HG03565 (cell line): ENCODE data around the gene GRB14.
"Not testable (repeated sequence)": the region's sequence is repeated elsewhere in the genome, so short reads cannot be mapped to it uniquely, and the experiment has no call there.

ENCODE experiments used
- ATAC-seq: cut with Tn5 transposase; IDR thresholded peaks from one replicate; pipeline ENCODE4 v1.9.1; 2021; ENCODE audit warnings: mild to moderate bottlenecking, moderate library complexity; ENCODE audit not compliant: unreplicated experiment

The GRB14 gene

DNA sequence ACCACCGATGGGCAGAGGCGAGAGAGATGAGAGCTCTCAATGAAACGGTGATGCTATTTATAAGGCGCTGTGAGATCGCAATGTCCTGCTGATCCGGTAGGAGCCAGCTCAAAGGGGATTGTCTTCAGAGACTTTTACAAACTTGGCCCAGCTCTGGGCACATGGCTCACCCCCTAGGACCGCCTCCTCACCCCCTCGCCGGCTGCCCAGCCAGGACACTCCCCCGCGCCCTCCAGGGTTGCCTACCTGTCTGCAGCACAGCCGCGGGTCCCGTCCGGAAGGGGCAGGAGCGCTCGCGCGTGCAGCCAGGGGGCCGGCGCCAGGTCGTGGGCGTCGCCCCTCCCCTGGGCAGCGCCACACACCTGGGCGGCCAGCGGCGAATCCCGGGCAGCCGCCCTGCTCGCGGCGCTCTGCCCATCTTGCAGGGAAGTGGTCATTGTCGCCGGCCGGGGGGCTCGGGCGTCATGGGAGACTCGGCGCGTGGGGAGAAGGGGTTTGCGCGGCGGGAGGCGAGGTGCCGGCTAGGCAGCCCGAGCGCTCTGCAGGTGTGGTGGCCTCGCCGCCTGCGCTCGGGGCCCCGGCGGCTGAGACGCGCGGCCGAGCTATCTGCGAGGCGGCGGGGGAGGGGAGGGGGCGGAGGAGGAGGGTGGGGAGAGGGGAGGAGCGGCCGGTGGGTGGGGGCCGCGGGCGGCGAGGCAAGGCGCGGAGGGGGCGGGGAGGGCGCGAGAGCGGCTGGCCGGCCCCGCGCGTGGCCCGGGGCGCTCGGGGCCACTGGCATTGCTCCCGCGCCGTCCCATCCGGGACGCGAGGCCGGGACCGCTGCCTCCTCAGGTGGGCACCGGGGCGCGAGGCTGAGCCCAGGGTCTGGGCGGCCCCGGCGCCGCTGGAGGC, at the start of gene GRB14:
Gene GRB14 (minus strand): TSS at position 610 of the 891 bp plus-strand sequence. CDS start 173 bp downstream, at position 437.
- no peak for ATAC-seq

DNA sequence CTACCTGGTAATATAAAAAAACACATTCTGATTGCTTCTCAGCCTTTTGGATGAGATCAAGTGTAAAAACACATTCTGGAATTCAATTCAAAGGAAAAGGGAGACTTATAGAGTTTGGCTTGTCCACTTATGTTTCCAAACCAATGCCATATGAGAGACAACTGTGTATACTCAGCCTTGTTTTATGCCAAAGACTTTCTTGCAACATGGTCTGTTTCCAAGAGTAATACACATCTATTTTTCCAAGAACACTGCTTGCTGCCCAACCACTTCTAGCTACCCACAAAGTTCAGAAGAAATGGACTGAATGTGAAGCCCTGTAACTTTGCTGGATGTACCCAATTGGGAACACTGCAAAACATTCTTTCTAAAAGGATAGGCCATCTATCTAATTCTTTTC, 48.0 kb upstream of the GRB14 start:
- no peak for ATAC-seq

DNA sequence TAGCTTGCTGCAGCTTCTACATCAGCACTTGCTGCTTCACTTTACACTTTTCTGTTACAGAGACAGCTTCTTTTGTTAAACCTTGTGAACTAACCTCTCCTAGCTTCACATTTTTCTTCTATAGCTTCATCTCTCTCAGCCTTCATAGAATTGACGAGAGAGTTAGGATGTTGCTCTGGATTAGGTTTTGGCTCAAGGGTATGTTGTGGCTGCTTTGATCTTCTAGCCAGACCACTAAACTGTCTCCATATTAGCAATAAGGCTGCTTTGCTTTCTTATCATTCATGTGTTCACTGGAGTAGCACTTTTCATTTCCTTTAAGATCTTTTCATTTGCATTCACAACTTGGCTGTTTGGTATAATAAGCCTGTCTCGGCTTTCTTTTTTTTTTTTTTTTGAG, 46.3 kb upstream of the GRB14 start:
- ATAC-seq, result no peak

DNA sequence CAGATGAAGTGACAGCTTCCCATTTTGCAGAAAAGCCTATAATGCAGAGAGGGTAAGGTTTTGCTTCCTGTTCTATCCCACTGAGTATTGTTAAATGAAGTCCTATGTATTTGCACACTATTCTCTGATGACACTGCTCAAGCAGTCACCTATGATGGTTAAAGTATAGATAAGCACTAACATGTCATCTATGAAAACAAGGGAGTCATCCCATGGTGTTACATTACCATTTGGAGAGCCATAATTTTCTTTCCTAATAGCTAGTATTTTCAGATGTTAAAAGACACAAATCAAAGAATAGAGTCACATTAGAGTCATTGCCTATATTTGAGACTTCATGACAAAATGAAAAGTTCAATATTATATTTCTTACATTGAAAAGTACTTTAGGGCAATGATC, 42.8 kb upstream of the GRB14 start:
- ATAC-seq, result no peak

DNA sequence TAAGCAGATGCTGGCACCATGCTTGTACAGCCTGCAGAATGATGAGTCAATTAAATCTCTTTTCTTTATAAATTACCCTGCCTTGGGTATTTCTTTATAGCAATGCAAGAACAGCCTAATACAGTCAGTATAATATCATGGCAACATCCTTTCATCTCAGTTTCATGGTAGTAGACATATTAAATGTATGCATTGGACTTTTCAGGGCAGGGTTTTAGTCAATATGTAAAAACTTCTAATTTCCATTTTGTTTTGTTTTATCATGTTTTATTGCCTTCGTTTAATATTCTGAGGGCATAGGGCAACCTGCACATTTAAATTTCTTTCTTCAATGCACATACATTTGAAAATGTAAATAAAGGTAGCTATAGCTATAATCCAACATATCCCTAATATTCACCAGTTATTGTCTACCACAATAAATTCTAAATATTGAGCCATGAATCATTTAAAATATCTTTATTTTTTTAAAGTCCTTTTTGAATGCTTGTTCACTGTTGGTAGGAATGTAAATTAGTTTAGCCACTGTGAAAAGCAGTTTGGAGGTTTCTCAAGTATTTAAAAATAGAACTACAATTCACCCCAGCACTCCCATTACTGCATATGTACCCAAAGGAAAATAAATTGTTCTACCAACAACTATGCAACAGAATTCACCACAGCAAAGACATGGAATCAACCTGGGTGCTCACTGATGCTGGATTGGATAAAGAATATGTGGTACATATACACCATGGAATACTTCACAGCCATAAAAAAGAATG, 41.8 kb upstream of the GRB14 start:
- ATAC-seq, result no peak

DNA sequence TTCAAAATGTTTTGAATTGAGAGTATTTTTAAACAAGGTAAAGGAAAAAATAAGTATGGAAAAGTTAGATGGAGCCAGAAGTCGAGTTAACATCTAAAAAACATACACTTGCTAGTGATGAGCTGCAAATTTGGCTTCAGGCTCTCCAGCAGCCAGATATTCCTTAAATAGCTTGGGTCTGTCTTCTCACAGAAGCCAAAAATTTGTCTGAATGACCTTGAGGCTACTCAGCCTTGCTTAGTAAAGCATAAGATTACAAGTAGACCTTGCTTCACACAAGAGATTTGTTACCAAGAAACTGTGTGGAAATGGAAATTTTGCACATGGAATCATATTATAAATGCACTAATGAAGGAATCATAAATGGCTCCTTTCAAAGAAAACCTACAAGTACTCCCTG, 40.8 kb upstream of the GRB14 start:
- no peak for ATAC-seq

DNA sequence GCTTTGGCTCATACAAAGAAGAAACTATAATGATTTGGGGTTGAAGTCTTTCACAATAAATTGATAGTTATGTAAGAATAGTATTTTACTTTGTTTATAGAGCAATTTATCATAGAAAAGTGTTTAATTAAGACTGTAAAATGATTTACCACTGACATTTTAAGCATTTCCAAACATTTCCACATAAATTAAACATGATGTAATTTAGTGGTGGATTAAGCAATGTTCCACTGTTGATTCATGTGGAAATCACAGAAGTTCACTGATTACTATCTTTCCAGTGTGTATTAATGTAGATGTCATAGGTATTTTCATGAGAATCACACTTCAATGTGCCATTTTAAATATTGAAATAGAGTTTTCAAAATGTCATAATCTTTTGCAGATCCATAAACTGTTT, 40.1 kb upstream of the GRB14 start:
- ATAC-seq, result no peak

DNA sequence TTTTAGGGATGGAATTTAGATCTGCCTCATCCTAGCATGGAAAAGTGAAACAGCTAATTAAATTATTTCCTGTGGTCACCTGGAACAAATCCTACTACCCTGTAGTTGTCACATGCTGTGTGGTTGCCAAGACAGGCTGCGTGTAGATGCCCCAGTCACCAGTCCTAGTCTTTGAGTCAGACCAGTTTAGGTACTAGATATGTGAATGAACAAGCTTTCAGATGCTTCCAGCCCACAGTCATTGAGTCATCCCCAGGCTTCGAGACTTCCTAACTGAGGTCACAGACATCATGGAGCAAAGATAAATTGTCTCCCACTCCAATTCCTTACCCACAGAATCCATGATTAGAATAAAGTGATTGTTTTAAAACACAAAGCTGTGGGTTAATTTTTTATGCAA, 35.8 kb upstream of the GRB14 start:
- no peak for ATAC-seq

DNA sequence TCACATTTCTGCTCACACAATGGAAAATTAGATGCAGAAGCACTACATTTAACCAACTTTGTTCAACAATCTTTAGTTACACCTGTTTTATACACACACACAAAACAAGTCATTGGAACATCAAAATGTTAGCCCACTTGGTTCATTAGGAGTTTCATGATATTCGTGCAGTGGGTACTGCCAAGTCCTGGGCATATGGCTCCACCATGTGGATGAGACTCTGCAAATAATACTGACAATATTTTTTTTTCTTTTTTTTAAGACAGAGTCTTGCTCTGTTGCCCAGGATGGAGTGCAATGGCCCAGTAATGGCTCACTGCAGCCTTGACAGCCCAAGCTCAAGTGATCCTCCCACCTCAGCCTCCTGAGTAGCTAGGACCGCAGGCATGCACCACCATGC, 34.5 kb upstream of the GRB14 start:
- no peak for ATAC-seq

DNA sequence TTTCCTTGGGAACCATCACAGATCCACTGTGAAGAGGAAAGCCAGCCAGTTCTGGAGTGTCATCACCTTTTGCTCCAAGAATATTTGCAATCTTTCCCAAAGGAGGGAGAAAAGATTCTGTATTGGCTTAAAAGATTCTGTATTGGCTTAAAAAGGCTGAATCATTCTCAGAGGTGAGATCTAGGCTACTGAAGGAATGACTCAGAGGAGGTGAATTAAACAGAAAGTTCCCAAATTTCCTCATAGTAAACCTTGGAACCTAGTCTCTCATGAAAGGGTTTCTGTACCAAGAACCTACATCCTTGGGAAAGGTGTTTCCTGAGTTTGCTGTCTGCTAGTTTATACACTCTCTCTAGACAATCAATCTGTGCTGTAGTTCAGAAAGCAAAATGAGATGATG, 34.1 kb upstream of the GRB14 start:
- ATAC-seq, result no peak

DNA sequence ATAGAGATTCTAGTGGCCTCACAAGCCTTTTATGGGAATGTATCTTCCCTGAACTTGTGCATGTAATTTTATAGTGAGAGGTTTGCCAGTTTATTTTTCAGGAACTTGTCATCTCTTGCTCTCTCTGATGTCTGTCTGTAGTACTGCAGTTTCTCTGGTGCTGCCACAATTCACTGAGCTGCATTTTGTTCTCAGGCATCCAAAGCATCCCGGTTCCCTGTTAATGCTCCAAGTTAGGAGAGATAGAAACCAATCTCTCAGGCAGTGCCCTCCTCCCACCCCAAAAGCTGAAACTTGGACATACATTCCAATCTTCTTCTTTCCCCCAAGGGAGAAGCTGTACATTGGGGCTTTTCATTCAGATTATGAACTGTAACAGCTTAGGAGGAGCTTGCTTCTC, 30.1 kb upstream of the GRB14 start:
- no peak for ATAC-seq

DNA sequence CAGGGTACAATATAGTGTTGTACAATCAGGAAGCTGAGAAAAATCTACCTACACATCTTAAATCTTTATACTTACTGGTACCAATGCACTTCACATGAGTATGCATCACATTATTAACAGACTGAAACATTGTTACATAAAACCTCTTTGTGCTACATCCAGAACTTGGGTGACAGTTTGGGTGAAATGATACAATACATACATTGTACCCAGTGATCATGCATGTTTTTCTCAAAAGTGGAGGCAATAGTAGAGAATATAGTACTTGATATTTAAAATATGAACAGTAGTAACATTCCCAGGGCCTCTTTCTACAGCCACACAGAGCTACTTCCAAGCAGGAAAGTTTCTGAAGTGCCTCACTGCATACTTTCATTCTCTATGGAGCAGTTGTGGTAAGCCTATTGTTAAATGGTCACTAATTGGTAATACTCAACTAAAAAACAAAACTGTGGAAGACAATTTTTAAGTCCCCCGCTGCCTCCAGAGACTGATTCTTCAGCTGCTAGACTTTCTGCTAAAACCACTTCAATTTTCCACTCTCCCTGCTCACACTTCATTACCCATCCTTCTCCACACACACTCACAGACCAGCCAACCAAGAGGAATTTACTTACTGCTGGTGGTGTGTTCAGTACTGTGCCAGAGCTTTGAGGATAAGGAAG, 22.9 kb upstream of the GRB14 start:
- no peak for ATAC-seq

DNA sequence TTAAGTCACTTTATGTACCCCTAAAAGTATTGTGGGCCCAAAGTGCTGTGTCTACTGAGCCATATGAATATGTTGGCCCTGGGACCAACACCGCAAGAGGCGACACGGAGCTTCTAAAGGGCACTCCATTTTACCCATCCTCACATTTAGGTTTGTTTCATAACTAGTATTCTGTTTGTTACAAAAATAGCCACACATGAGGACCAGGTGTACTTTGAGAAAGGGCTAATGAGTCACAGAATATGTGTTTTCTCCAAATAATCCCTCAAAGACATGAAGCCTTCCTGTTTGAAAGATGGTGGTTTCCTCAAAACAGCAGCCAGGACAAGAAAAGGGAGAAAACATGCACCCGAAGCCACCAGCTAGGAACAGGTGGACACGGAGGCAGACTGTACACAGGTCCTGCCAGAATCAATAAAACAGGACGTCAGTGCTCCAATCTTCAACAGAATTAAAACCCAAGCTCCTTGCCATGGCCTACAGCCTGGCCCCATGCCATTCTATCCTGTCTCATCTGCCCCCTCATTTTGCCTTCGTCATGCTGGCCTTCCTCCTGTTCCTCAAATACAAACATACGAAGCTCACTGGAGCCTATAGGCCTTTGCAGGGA, 21.8 kb upstream of the GRB14 start:
- no peak for ATAC-seq

DNA sequence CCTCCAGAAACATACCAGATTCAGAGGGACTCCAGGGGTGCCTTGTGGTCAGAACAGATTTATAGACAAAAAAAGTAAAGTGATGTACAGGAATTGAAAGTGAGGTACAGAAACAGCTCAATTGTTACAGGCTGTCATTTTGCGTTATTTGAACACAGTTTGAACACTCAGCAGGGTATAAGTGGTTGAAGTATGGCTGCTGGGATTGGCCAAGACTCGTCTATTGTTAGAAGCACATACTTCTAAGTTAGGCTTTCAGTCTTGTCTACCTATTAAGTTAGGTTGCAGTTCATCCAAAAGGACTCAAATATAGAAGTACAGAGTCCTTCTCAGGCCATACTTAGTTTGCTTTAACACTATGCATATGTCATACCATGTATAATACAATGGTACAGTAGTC, 21.0 kb upstream of the GRB14 start:
- ATAC-seq, result no peak

DNA sequence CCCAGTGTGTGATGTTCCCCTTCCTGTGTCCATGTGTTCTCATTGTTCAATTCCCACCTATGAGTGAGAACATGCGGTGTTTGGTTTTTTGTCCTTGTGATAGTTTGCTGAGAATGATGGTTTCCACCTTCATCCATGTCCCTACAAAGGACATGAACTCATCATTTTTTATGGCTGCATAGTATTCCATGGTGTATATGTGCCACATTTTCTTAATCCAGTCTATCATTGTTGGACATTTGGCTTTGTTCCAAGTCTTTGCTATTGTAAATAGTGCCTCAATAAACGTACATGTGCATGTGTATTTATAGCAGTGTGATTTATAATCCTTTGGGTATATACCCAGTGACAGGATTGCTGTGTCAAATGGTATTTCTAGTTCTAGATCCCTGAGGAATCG, 7.0 kb upstream of the GRB14 start:
- not testable (repeated sequence) for ATAC-seq

DNA sequence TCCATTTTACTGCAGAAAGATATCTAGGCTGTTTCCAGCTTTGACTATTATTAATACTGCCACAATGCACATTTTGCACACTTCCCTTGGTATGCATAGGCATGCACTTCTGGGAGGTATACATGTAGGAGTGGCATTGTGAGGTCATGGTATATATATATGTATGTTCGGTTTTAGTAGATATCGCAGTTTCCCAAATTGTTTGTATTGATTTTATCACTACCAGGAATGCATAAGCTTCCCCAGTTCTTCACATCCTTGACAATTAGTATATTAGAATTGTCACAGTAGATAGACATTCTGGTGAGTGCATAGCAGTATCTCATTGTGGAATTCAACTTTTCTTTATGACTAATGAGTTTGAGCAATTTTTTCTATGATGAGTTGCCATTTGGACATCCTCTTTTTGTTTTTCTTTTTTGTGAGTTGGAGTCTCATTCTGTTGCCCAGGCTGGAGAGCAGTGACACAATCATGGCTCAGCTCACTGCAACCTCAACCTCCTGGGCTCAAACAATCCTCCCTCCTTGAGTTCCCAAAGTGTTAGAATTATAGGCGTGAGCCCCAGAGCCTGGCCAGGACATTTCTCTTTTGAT, 4.2 kb upstream of the GRB14 start:
- ATAC-seq, result no peak

DNA sequence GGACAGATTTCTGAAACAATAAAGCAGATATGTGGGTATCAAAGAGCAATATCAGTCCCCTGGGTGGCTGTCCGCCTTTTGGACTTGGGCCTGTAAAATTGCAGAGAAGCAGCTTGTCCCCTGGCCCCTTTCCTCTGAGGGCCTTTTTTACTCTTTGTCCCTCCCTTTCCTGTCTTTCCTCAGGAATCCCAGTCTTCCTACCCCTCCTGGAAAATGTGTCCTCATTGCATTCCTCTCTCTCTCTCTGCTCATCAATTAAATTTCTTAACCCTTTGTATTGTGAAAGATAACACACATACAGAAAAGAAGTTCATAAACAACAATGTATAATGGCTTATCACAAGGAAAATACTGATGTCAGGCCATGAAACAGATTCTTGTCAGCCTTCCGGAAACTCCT, 3.0 kb upstream of the GRB14 start:
- no peak for ATAC-seq

DNA sequence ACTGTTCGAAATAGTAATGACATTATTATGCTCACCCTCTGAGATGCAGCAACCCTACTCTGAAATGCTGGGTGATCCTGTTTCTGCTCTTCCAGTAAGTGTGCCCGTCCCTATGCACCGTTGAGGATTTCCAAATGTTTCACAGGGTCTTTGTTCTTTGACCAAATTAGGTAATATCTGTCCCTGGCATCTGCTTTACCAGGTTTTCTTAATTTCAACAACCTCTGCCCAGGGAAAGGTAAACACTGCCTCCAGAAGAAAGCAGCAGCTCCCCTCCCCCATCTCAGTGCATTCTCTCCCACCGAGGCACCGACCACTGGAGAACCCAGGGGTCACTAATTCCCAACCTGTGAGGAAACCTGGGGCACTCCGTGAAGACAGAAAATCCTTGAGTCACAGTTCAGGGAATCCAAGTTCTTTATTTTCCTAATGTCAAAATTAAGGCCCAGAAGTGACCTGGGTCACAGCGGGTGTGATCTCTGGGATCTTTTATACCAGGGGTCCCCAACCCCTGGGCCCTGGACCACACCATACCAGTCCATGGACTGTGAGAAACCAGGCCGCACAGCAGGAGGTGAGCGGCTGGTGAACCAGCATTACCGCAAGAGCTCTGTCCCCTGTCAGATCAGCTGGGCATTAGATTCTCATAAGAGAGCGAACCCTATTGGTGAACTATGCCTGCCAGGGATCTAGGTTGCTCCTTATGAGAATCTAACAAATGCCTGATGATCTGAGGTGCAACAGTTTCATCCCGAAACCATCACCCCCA, 1.2 kb upstream of the GRB14 start:
- no peak for ATAC-seq

DNA sequence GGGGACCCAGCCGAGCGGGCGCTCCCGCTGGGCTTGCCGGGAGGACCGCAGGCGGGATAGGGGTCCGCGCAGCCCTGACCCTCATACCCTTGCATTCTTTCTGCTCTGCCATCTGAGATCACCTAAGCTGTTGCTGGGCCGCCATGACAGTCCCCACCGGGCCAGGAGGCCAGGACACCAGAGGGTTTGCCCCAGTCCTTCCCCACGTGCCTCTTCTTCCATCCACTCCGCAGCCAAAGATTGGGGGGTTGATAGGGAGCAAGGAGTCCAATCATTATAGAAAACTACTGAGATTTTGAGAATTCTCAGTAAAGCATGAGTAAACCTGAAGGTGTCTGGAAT, 453 bp upstream of the GRB14 start:
- no peak for ATAC-seq

DNA sequence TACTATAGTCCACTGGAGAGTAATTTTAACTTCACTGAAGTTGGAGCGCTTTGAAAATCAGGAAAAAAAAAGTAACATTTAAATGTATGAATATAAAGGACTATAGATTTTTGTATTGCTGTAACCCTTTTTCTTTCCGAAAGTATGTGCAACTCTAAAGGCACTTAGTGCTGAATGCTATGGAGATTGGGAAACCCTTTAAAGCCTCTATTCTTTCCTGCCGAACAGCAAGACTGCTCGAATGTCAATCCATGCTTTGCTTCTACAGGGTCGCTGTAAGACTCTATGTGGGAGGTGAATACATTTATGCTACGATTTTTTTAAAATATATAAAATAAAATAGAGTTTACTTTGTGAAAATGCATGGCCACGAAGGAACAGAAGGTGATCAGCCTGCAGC, 825 bp downstream of the GRB14 start:
- no peak for ATAC-seq
